Measurements from ENCODE around the gene ITGA1.

The ITGA1 gene

GRCh38 chr5:52838326-52839015 lies 50.8 kb downstream of the ITGA1 start:
- H3K27ac ChIP-seq: no peak overlapping the region
- no peak for TF ChIP-seq CTCF (IDR thresholded peaks at IDR 0.05)
- no peak for TF ChIP-seq ZFX (IDR thresholded peaks at IDR 0.05; ENCODE audit: borderline replicate concordance)

GRCh38 chr5:52839285-52839684 lies 51.6 kb downstream of the ITGA1 start:
- no peak overlapping the region for H3K27ac ChIP-seq
- TF ChIP-seq CTCF (IDR thresholded peaks at IDR 0.05) (no peak), ZFX (IDR thresholded peaks at IDR 0.05; ENCODE audit: borderline replicate concordance) (no peak)

GRCh38 chr5:52840277-52841050 lies 52.7 kb downstream of the ITGA1 start:
- TF ChIP-seq ZFX (IDR thresholded peaks at IDR 0.05; ENCODE audit: borderline replicate concordance) (no peak), CTCF (IDR thresholded peaks at IDR 0.05) (no peak)
- H3K27ac ChIP-seq: no peak overlapping the region

- H3K27ac ChIP-seq: no peak overlapping the region
- TF ChIP-seq CTCF (IDR thresholded peaks at IDR 0.05) (no peak), ZFX (IDR thresholded peaks at IDR 0.05; ENCODE audit: borderline replicate concordance) (no peak)
Observed at GRCh38 chr5:52841114-52841513, 53.4 kb downstream of the ITGA1 start.

GRCh38 chr5:52842111-52842510 lies 54.4 kb downstream of the ITGA1 start:
- H3K27ac ChIP-seq: no peak overlapping the region
- no peak for TF ChIP-seq CTCF (IDR thresholded peaks at IDR 0.05)
- no peak for TF ChIP-seq ZFX (IDR thresholded peaks at IDR 0.05; ENCODE audit: borderline replicate concordance)

GRCh38 chr5:52844885-52845284 lies 57.2 kb downstream of the ITGA1 start:
- no peak overlapping the region for H3K27ac ChIP-seq
- no peak for TF ChIP-seq ZFX (IDR thresholded peaks at IDR 0.05; ENCODE audit: borderline replicate concordance)
- TF ChIP-seq CTCF (IDR thresholded peaks at IDR 0.05): no peak
